Loucy (cell line): ENCODE data around the gene ETS1.

ENCODE experiments used
- H2AFZ ChIP-seq: fragments of 200-600 bp; sonication (generic); 2 replicates; pipeline ENCODE4 v1.6.0; 2016; ENCODE audit warnings: antibody characterized with exemption, mild to moderate bottlenecking, low read length, moderate library complexity
- H3F3A ChIP-seq: fragments of 200-600 bp; 2 replicates; pipeline ENCODE4 v1.6.0; 2016; ENCODE audit warnings: antibody characterized with exemption, low read depth, mild to moderate bottlenecking
- H3K27me3 ChIP-seq: fragments of 200-600 bp; sonication (generic); 2 replicates; pipeline ENCODE4 v1.6.1; 2014; ENCODE audit warnings: low read length, mild to moderate bottlenecking; ENCODE audit not compliant: insufficient read depth, poor library complexity, severe bottlenecking
- H3K36me3 ChIP-seq: fragments of 200-600 bp; sonication (generic); 2 replicates; pipeline ENCODE4 v1.6.1; 2016; ENCODE audit warnings: low read length; ENCODE audit not compliant: insufficient read depth
- H3K4me1 ChIP-seq: fragments of 200-600 bp; sonication (generic); 2 replicates; pipeline ENCODE4 v1.5.1; 2014; ENCODE audit warnings: low read length, mild to moderate bottlenecking; ENCODE audit not compliant: insufficient read depth, poor library complexity, severe bottlenecking
- H3K4me2 ChIP-seq: fragments of 200-600 bp; sonication (generic); 2 replicates; pipeline ENCODE4 v1.6.0; 2014; ENCODE audit warnings: antibody characterized with exemption, low read length, low read depth, mild to moderate bottlenecking; ENCODE audit not compliant: poor library complexity, severe bottlenecking
- H3K4me3 ChIP-seq: fragments of 200-600 bp; sonication (generic); 2 replicates; pipeline ENCODE4 v1.5.1; 2014; ENCODE audit warnings: low read length, mild to moderate bottlenecking, mixed read lengths; ENCODE audit not compliant: poor library complexity, severe bottlenecking
- H3K79me2 ChIP-seq: fragments of 200-600 bp; sonication (generic); 2 replicates; pipeline ENCODE4 v1.6.1; 2014; ENCODE audit warnings: low read length; ENCODE audit not compliant: insufficient read depth
- H3K9ac ChIP-seq: fragments of 200-600 bp; sonication (generic); 2 replicates; pipeline ENCODE4 v1.6.0; 2014; ENCODE audit warnings: mild to moderate bottlenecking, low read depth, low read length, moderate library complexity; ENCODE audit not compliant: poor library complexity, severe bottlenecking
- H3K9me2 ChIP-seq: fragments of 200-600 bp; sonication (generic); replicated peaks from 2 replicates; pipeline ENCODE4 v1.6.1; 2016; ENCODE audit warnings: low read depth, low read length, mixed read lengths
- H3K9me3 ChIP-seq: fragments of 200-600 bp; sonication (generic); 2 replicates; pipeline ENCODE4 v1.6.1; 2014; ENCODE audit warnings: mild to moderate bottlenecking, antibody characterized with exemption, low read length, low read depth; ENCODE audit not compliant: insufficient read depth
- H4K20me1 ChIP-seq: fragments of 200-600 bp; sonication (generic); 2 replicates; pipeline ENCODE4 v1.6.0; 2014; ENCODE audit warnings: antibody characterized with exemption, low read length, mild to moderate bottlenecking; ENCODE audit not compliant: insufficient read depth, poor library complexity, severe bottlenecking
- CTCF ChIP-seq: fragments of 200-600 bp; sonication (generic); conservative IDR thresholded peaks from 2 replicates; pipeline ENCODE4 v1.5.1; 2014; ENCODE audit warnings: mild to moderate bottlenecking, antibody characterized with exemption, low read length
- EZH2phosphoT487 ChIP-seq: fragments of 200-600 bp; IDR thresholded peaks from 2 replicates; pipeline ENCODE4 v1.6.1; 2018; ENCODE audit warnings: antibody characterized with exemption, mild to moderate bottlenecking, moderate library complexity, borderline replicate concordance

The ETS1 gene

DNA sequence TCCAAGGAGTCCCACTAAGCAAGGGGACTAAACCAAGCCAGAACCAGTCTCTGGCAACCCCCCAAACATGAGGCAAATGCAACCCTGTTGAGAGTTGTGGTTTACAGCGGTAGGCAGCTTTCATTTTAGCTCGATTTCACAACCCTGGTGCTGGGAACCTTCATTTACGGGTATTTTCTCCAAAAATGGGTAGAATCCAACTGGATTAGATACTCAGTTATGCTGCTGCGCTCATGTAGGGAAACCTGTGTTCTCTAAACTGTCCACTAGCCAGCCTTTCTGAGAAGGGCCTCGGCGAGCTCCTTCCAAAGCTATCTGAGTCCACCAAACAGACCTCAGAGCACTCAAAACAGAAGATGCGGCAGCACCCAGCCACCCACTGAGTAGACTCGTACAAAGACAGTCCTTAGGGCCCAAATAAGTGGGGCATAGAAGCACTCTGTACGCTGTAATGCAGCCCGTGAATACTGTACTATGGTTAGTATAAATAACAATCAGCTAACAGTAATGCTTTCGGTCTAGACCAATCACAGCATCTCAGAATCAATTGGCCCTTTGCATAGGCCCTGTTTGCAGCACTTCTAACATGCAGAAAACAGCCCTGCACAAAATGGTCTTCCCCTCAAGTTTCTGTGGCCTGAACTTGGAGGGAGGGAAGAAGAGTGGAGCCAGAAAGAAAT is 104.7 kb downstream of the ETS1 start:
- Histone ChIP-seq H3K4me1 (peaks cover 70% of the 10 kb centered on the region), H3K79me2 (peaks cover 84% of the 10 kb centered on the region), H3K9ac (peak overlapping the region; percentile 64), H3F3A (peaks cover 22% of the 10 kb centered on the region), H3K9me2 (no peaks in the 10 kb centered on the region), H3K9me3 (no peaks in the 10 kb centered on the region), H2AFZ (no peak overlapping the region), H3K27me3 (no peaks in the 10 kb centered on the region), H3K36me3 (peaks cover 89% of the 10 kb centered on the region), H3K4me3 (peak overlapping the region; percentile 56), H4K20me1 (no peaks in the 10 kb centered on the region), H3K4me2 (peak overlapping the region; percentile 78)
- no peak for TF ChIP-seq EZH2phosphoT487
- no peak for TF ChIP-seq CTCF

- Histone ChIP-seq H3K4me3 (peak overlapping the region; percentile 56), H3K4me2 (peak overlapping the region; percentile 78), H3K9ac (peak overlapping the region; percentile 64), H3K9me3 (no peaks in the 10 kb centered on the region), H3K27me3 (no peaks in the 10 kb centered on the region), H4K20me1 (no peaks in the 10 kb centered on the region), H3K4me1 (peaks cover 75% of the 10 kb centered on the region), H3F3A (peaks cover 28% of the 10 kb centered on the region), H3K79me2 (peaks cover 80% of the 10 kb centered on the region), H2AFZ (no peak overlapping the region), H3K36me3 (peaks cover 92% of the 10 kb centered on the region), H3K9me2 (no peaks in the 10 kb centered on the region)
- TF ChIP-seq EZH2phosphoT487 (no peak), CTCF (no peak)
Observed at GRCh38 chr11:128482092-128482491, 105.3 kb downstream of the ETS1 start.

DNA sequence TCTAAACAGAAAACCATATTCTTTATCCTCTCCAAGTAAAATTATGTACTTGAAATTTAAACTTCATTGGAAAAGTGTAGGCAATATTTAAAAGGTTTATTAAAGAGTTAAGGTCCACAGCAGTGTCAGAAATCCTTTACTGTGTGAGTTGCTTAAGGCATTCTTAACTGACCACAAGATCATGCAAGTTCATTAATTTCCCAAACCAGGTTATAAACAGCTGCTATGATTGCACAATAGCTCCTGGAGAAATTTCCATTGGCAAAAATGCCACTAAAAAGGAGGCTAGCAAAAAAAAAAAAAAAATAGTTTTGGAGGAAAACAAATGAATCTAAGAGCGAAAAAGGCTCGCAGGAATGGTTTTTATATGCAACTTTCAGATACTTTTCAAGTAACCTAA is 106.2 kb downstream of the ETS1 start:
- Histone ChIP-seq H3K9ac (peak overlapping the region; percentile 64), H3K9me3 (no peaks in the 10 kb centered on the region), H3K36me3 (peaks cover 86% of the 10 kb centered on the region), H4K20me1 (no peaks in the 10 kb centered on the region), H3K4me1 (peaks cover 83% of the 10 kb centered on the region), H3K9me2 (no peaks in the 10 kb centered on the region), H3K4me3 (peak overlapping the region; percentile 56), H3K4me2 (peak overlapping the region; percentile 78), H2AFZ (no peak overlapping the region), H3K27me3 (no peaks in the 10 kb centered on the region), H3F3A (peaks cover 34% of the 10 kb centered on the region), H3K79me2 (peaks cover 73% of the 10 kb centered on the region)
- TF ChIP-seq CTCF (no peak), EZH2phosphoT487 (no peak)
